Measurements from ENCODE around the gene TCF7L1.
"Not testable (repeated sequence)": the region's sequence is repeated elsewhere in the genome, so short reads cannot be mapped to it uniquely, and the experiment has no call there.

DNA sequence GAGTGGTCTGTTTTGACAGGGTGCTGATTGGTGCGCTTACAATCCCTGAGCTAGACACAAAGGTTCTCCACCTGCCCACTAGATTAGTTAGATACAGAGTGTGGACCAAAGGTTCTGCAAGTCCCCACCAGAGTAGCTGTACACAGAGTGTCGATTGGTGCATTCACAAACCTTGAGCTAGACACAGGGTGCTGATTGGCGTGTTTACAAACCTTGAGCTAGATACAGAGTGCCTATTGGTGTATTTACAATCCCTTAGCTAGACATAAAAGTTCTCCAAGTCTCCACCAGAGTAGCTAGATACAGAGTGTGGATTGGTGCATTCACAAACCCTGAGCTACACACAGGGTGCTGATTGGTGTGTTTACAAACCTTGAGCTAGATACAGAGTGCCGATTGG is 200.7 kb downstream of the TCF7L1 start:
- TF ChIP-seq, protein P1, sequence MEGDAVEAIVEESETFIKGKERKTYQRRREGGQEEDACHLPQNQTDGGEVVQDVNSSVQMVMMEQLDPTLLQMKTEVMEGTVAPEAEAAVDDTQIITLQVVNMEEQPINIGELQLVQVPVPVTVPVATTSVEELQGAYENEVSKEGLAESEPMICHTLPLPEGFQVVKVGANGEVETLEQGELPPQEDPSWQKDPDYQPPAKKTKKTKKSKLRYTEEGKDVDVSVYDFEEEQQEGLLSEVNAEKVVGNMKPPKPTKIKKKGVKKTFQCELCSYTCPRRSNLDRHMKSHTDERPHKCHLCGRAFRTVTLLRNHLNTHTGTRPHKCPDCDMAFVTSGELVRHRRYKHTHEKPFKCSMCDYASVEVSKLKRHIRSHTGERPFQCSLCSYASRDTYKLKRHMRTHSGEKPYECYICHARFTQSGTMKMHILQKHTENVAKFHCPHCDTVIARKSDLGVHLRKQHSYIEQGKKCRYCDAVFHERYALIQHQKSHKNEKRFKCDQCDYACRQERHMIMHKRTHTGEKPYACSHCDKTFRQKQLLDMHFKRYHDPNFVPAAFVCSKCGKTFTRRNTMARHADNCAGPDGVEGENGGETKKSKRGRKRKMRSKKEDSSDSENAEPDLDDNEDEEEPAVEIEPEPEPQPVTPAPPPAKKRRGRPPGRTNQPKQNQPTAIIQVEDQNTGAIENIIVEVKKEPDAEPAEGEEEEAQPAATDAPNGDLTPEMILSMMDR (IDR thresholded peaks at IDR 0.05; ENCODE audit: low read depth, low read length, poor library complexity, severe bottlenecking) = not testable (repeated sequence)
- not testable (repeated sequence) for TF ChIP-seq EZH2phosphoT487 (IDR thresholded peaks at IDR 0.05; ENCODE audit: borderline replicate concordance, low read length)
